T-cell (primary cell): ENCODE measurements around the gene FZR1. TPM values are rescaled to one million over a fixed set of nuclear protein-coding genes. Genes with fewer than 3 reads are reported as not detected.

ENCODE experiments used
- ATAC-seq, 4 experiments: fragments of 200-7000 bp in 3 of 4; fragments of 150-1000 bp in 1 of 4; cut with Tn5 transposase; replicated peaks in 1 of 4; 1 replicate in 3 of 4; 2 replicates in 1 of 4; pipeline ENCODE4 v1.10.0; 2021; ENCODE audit warnings: moderate library complexity in 3 of 4, mild to moderate bottlenecking in 2 of 4, moderate number of reproducible peaks in 1 of 4
- CTCF ChIA-PET, 2 donors: fragments of 300-600 bp; sonication (Branson Sonifier 250); formaldehyde crosslinking; loops; one replicate each; lab custom pipeline; 2022; ENCODE audit warnings: antibody characterized with exemption in 2 of 2; lab: Charles Lee
- POLR2A ChIA-PET, 2 donors: fragments of 300-600 bp; sonication (Branson Sonifier 250); formaldehyde crosslinking; loops; one replicate each; lab custom pipeline; 2022; ENCODE audit warnings: antibody characterized with exemption in 2 of 2; lab: Charles Lee
- DNase-seq, 35 experiments: peaks; one replicate each; pipeline versions ENCODE4 v3.0.0 to v3.0.0-alpha.2; 2013 to 2023
- H3K27ac ChIP-seq: one replicate; pipeline ENCODE4 v1.5.1; 2013; ENCODE audit warnings: low read length
- H3K27me3 ChIP-seq, 2 experiments: replicated peaks in 1 of 2; 1 replicate in 1 of 2; 2 replicates in 1 of 2; pipeline versions ENCODE4 v1.6.1 to v1.7.0; 2013; ENCODE audit warnings: low read length in 1 of 2, mixed read lengths in 1 of 2; ENCODE audit not compliant: control insufficient read depth in 2 of 2, insufficient read depth in 2 of 2; ENCODE audit errors: extremely low read depth in 1 of 2
- H3K36me3 ChIP-seq, 2 donors: 1 replicate in 1 of 2; 2 replicates in 1 of 2; pipeline versions ENCODE4 v1.6.1 to v1.7.0; 2013; ENCODE audit warnings: low read length in 1 of 2; ENCODE audit not compliant: control insufficient read depth in 2 of 2, insufficient read depth in 1 of 2; ENCODE audit errors: extremely low read depth in 1 of 2
- H3K4me1 ChIP-seq, 2 experiments: 1 replicate in 1 of 2; 2 replicates in 1 of 2; pipeline versions ENCODE4 v1.6.1 to v1.7.0; 2013; ENCODE audit warnings: low read length in 2 of 2, mixed read lengths in 1 of 2; ENCODE audit not compliant: insufficient read depth in 2 of 2, control insufficient read depth in 1 of 2; ENCODE audit errors: extremely low read depth in 1 of 2
- H3K4me3 ChIP-seq, 2 donors: 1 replicate in 1 of 2; 2 replicates in 1 of 2; pipeline versions ENCODE4 v1.5.1 to v1.7.0; 2013; ENCODE audit warnings: mild to moderate bottlenecking in 2 of 2, low read length in 1 of 2, moderate library complexity in 1 of 2; ENCODE audit not compliant: control insufficient read depth in 1 of 2; ENCODE audit errors: extremely low read depth in 1 of 2
- H3K9me3 ChIP-seq: 2 replicates; pipeline ENCODE4 v1.7.0; 2013
- H3K27ac Mint-ChIP-seq, 2 donors: one replicate each; pipeline ENCODE4 v1.8.0; 2020 to 2021; ENCODE audit warnings: mild to moderate bottlenecking in 2 of 2, mixed read lengths in 2 of 2
- H3K27me3 Mint-ChIP-seq, 2 donors: one replicate each; pipeline ENCODE4 v1.8.0; 2021 to 2022; ENCODE audit warnings: mixed read lengths in 2 of 2
- H3K36me3 Mint-ChIP-seq: one replicate; pipeline ENCODE4 v1.8.0; 2021; ENCODE audit warnings: mixed read lengths
- H3K4me1 Mint-ChIP-seq, 3 donors: one replicate each; pipeline ENCODE4 v1.8.0; 2020 to 2022; ENCODE audit warnings: mixed read lengths in 3 of 3, mild to moderate bottlenecking in 1 of 3
- H3K4me3 Mint-ChIP-seq, 3 donors: one replicate each; pipeline ENCODE4 v1.8.0; 2020 to 2022; ENCODE audit warnings: mild to moderate bottlenecking in 3 of 3, mixed read lengths in 3 of 3, moderate library complexity in 3 of 3
- H3K9me3 Mint-ChIP-seq, 3 donors: one replicate each; pipeline ENCODE4 v1.8.0; 2020 to 2022; ENCODE audit warnings: mixed read lengths in 3 of 3
- WGBS: methylation state at CpG from one replicate; pipeline ENCODE4 v1.1.5; 2013; ENCODE audit warnings: missing lambda C conversion rate; ENCODE audit not compliant: insufficient coverage; 5-methylcytosine and 5-hydroxymethylcytosine counted together
- total RNA-seq, 35 experiments: library from RNA in 6 of 35; stranded (reverse) in 6 of 35; fragments of 120-200 nt in 1 of 35; gene quantifications; one replicate each; pipeline versions ENCODE4 v1.2.1 to v1.2.4 and lab custom pipeline; 2013 to 2026

FZR1 gene
- total RNA-seq, 5 donors from 2014 or later (not counting 1 experiment from before 2014, with no cell fraction given), result 74.0 to 85.6 (median 77.8) TPM

DNA sequence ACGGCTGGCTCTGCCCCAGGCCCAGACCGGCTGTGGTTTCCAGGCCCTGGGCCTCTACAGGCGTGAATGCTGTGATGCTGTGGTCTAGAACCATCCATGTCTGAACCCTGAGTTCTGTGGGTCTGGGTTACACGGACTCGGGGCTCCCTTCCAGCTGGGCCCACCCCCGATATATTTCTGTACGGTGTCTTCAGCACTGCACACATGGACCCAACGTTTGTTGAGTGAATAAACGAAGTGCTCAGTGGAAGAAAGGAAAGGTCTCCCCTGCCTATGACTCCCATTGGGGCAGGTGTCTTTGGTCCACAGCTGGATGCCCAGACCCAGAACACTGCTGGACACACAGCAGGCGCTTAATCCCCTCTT lies 39.5 kb downstream of the FZR1 start:
- Mint-ChIP-seq H3K4me1 (peaks cover 9 to 10% (median 10%) of the 10 kb centered on the region in 3 donors), H3K4me3 (no peak overlapping the region), H3K9me3 (no peaks in the 10 kb centered on the region), H3K27ac (peak overlapping the region in 1 of 2 donors; percentile 49), H3K36me3 (peaks cover 4% of the 10 kb centered on the region), H3K27me3 (no peaks in the 10 kb centered on the region)
- ATAC-seq (peak in 2 of 4 experiments; percentile 5 to 13), DNase-seq (no peak)
- WGBS, result 76% methylated on average over 10 of the region's 10 CpGs
- ChIA-PET CTCF (interaction anchor here (0.8 to 1.3 kb wide), 2 partner anchors 11 to 46 kb away, joined by 3 to 5 read pairs; no protein-coding TSS in a partner anchor), POLR2A (no interaction called here)
- Histone ChIP-seq H3K27me3 (no peaks in the 10 kb centered on the region), H3K4me1 (peaks cover 0 to 15% of the 10 kb centered on the region in 2 experiments), H3K4me3 (no peak overlapping the region), H3K36me3 (peaks cover 10 to 46% of the 10 kb centered on the region in 2 donors), H3K27ac (no peak overlapping the region), H3K9me3 (no peaks in the 10 kb centered on the region)

- WGBS, result 94% methylated on average over 19 of the region's 23 CpGs
- Histone ChIP-seq H3K4me3 (no peak overlapping the region), H3K27ac (no peak overlapping the region), H3K9me3 (no peaks in the 10 kb centered on the region), H3K4me1 (peaks cover 0 to 17% of the 10 kb centered on the region in 2 experiments), H3K36me3 (peaks cover 14 to 50% of the 10 kb centered on the region in 2 donors), H3K27me3 (no peaks in the 10 kb centered on the region)
- Mint-ChIP-seq H3K27ac (peak overlapping the region in 1 of 2 donors; percentile 49), H3K36me3 (peaks cover 4% of the 10 kb centered on the region), H3K4me1 (peaks cover 10 to 12% (median 12%) of the 10 kb centered on the region in 3 donors), H3K27me3 (no peaks in the 10 kb centered on the region), H3K4me3 (no peak overlapping the region), H3K9me3 (no peaks in the 10 kb centered on the region)
- ATAC-seq (no peak), DNase-seq (no peak)
- ChIA-PET CTCF (interaction anchor here (0.5 to 0.7 kb wide), 3 partner anchors 61 to 559 kb away, joined by 3 read pairs; no protein-coding TSS in a partner anchor), POLR2A (no interaction called here)
Observed at GRCh38 chr19:3546119-3546518, 40.0 kb downstream of the FZR1 start.

GRCh38 chr19:3547301-3547731 lies 41.2 kb downstream of the FZR1 start:
- ChIA-PET POLR2A (interaction anchor here in 1 of 2 donors (0.6 kb wide), 1 partner anchor 30 kb away, joined by 10 read pairs; no protein-coding TSS in a partner anchor), CTCF (no interaction called here)
- DNase-seq, result peak in 3 of 35 experiments; percentile 26 to 41 (median 31)
- peaks cover 17 to 19% (median 17%) of the 10 kb centered on the region in 3 donors for H3K4me1 Mint-ChIP-seq
- no peaks in the 10 kb centered on the region for H3K27me3 Mint-ChIP-seq
- H3K4me1 ChIP-seq, result peaks cover 0 to 27% of the 10 kb centered on the region in 2 experiments
- H3K9me3 Mint-ChIP-seq, result no peaks in the 10 kb centered on the region
- H3K36me3 ChIP-seq, result peaks cover 14 to 50% of the 10 kb centered on the region in 2 donors
- no peak overlapping the region for H3K27ac ChIP-seq
- no peaks in the 10 kb centered on the region for H3K27me3 ChIP-seq
- peak in 2 of 4 experiments; percentile 21 to 26 for ATAC-seq
- peaks cover 4% of the 10 kb centered on the region for H3K36me3 Mint-ChIP-seq
- no peak overlapping the region for H3K4me3 ChIP-seq
- 87% methylated on average over 15 of the region's 15 CpGs for WGBS
- H3K27ac Mint-ChIP-seq, result no peak overlapping the region
- H3K4me3 Mint-ChIP-seq, result no peak overlapping the region
- no peaks in the 10 kb centered on the region for H3K9me3 ChIP-seq

- ATAC-seq (no peak), DNase-seq (no peak)
- POLR2A ChIA-PET, result interaction anchor here in 1 of 2 donors (0.6 kb wide), 1 partner anchor 29 kb away, joined by 10 read pairs; no protein-coding TSS in a partner anchor
- peaks cover 14 to 50% of the 10 kb centered on the region in 2 donors for H3K36me3 ChIP-seq
- no peak overlapping the region for H3K4me3 ChIP-seq
- H3K9me3 ChIP-seq, result no peaks in the 10 kb centered on the region
- CTCF ChIA-PET, result no interaction called here
- no peaks in the 10 kb centered on the region for H3K27me3 ChIP-seq
- WGBS, result 95% methylated on average over 35 of the region's 36 CpGs
- peaks cover 0 to 32% of the 10 kb centered on the region in 2 experiments for H3K4me1 ChIP-seq
- Mint-ChIP-seq H3K9me3 (no peaks in the 10 kb centered on the region), H3K27ac (no peak overlapping the region), H3K36me3 (peaks cover 4% of the 10 kb centered on the region), H3K4me3 (no peak overlapping the region), H3K4me1 (peaks cover 20 to 25% (median 21%) of the 10 kb centered on the region in 3 donors), H3K27me3 (no peaks in the 10 kb centered on the region)
- no peak overlapping the region for H3K27ac ChIP-seq
Observed at GRCh38 chr19:3547767-3548282, 41.7 kb downstream of the FZR1 start.

DNA sequence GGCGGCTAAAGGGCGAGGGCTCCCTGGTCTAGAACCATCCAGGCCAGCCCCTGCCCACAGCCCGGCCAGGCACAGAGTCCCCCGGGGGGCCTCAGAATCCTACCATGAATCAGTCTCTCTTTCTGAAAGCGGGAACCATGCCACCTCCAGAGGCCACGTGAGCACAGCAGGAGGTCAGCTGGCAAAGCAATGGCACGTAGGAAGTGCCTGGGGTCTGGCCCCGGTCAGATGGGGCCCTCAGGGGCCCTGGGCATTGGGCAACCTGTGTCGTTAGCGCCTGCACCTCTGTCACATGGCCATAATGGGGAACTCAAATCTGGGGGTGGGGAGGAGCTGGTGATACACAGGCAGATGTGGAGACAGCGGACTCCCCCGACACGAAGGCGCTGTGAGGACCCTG lies 42.5 kb downstream of the FZR1 start:
- WGBS, result 93% methylated on average over 8 of the region's 14 CpGs
- CTCF ChIA-PET, result no interaction called here
- DNase-seq (peak in 1 of 35 experiments; percentile 40), ATAC-seq (no peak)
- peaks cover 11 to 50% of the 10 kb centered on the region in 2 donors for H3K36me3 ChIP-seq
- H3K4me3 Mint-ChIP-seq, result no peak overlapping the region
- H3K4me3 ChIP-seq, result no peak overlapping the region
- no peaks in the 10 kb centered on the region for H3K9me3 ChIP-seq
- H3K27ac Mint-ChIP-seq, result no peak overlapping the region
- peaks cover 23 to 25% (median 25%) of the 10 kb centered on the region in 3 donors for H3K4me1 Mint-ChIP-seq
- H3K9me3 Mint-ChIP-seq, result no peaks in the 10 kb centered on the region
- H3K4me1 ChIP-seq, result peaks cover 0 to 40% of the 10 kb centered on the region in 2 experiments
- POLR2A ChIA-PET, result no interaction called here
- H3K36me3 Mint-ChIP-seq, result peaks cover 4% of the 10 kb centered on the region
- H3K27me3 ChIP-seq, result no peaks in the 10 kb centered on the region
- H3K27me3 Mint-ChIP-seq, result no peaks in the 10 kb centered on the region
- H3K27ac ChIP-seq, result no peak overlapping the region

DNA sequence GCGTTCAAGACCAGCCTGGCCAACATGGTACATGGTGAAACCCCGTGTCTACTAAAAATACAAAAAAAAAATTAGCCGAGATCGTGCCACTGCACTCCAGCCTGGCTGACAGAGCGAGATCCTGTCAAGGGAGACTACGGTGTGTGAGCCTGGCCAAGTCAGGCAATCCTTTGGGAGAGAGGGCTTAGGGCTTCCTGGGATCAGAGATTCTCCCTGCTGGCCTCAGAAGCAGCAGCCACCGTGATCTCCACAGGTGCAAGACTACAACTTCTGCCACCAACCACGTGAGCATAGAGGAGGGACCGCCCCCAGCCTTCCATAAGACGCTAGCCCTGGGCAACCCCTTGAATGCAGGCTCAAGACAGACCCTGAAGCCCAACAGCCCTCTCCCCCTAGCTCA lies 43.7 kb downstream of the FZR1 start:
- 96% methylated on average over 4 of the region's 10 CpGs for WGBS
- Mint-ChIP-seq H3K4me1 (peaks cover 30 to 34% (median 33%) of the 10 kb centered on the region in 3 donors), H3K27ac (peak overlapping the region in 1 of 2 donors; percentile 6), H3K4me3 (no peak overlapping the region), H3K36me3 (peaks cover 4% of the 10 kb centered on the region), H3K27me3 (no peaks in the 10 kb centered on the region), H3K9me3 (no peaks in the 10 kb centered on the region)
- Histone ChIP-seq H3K36me3 (peaks cover 11 to 41% of the 10 kb centered on the region in 2 donors), H3K4me3 (no peak overlapping the region), H3K27ac (no peak overlapping the region), H3K27me3 (no peaks in the 10 kb centered on the region), H3K9me3 (no peaks in the 10 kb centered on the region), H3K4me1 (peaks cover 4 to 50% of the 10 kb centered on the region in 2 experiments)
- CTCF ChIA-PET, result no interaction called here
- POLR2A ChIA-PET, result interaction anchor here in 1 of 2 donors (0.6 kb wide), 1 partner anchor 18 kb away, joined by 6 read pairs; no protein-coding TSS in a partner anchor
- ATAC-seq (no peak), DNase-seq (no peak)
